HepG2 (cell line): ENCODE data around the gene SYT1. TPM values are rescaled to one million over a fixed set of nuclear protein-coding genes. Genes with fewer than 3 reads are reported as not detected.

ENCODE experiments used
- ATAC-seq: fragments of 200-7000 bp; cut with Tn5 transposase; 3 replicates; pipeline ENCODE4 v1.9.1; 2020; ENCODE audit warnings: mild to moderate bottlenecking, moderate library complexity
- BruUV-seq: library from RNA; stranded (reverse); fragments of 400-500 nt; replicated peaks from 2 replicates; lab custom pipeline; 2021; lab: Mats Ljungman, UMichigan
- CTCF ChIA-PET: fragments of 300-600 bp; formaldehyde crosslinking; extraction: SDS; loops from one replicate; lab custom pipeline; 2021; ENCODE audit warnings: low total read pairs, inconsistent platforms, low intra/inter-chr PET ratio; lab: Yijun Ruan, JAX
- POLR2A ChIA-PET: fragments of 350-600 bp; sonication (Branson Sonifier 250); formaldehyde crosslinking; loops from one replicate; lab custom pipeline; 2020; ENCODE audit warnings: antibody characterized with exemption, inconsistent platforms; lab: Yijun Ruan, JAX
- DNase-seq: peaks from one replicate; pipeline ENCODE4 v3.0.0-alpha.2; 2015; ENCODE audit warnings: low spot score
- FAIRE-seq: peaks from 3 replicates; lab custom pipeline; 2011; peaks lifted over from hg19 to GRCh38; lab: Jason Lieb, UNC
- H2AFZ ChIP-seq: one replicate; pipeline ENCODE4 v1.6.1; 2011; ENCODE audit warnings: low read length, inconsistent platforms
- H3K27ac ChIP-seq: fragments of 300-600 bp; 3 replicates; pipeline ENCODE4 v1.8.0; 2011; ENCODE audit warnings: mixed run types, mild to moderate bottlenecking, mixed read lengths, low read length, inconsistent platforms; ENCODE audit not compliant: insufficient read depth; ENCODE audit errors: extremely low read length
- H3K27me3 ChIP-seq, 2 experiments: fragments of 200-600 bp in 1 of 2; 2 replicates in 1 of 2; 3 replicates in 1 of 2; pipeline versions ENCODE4 v1.6.0 to v1.8.0; 2011; ENCODE audit warnings: low read length in 2 of 2, mild to moderate bottlenecking in 2 of 2, moderate library complexity in 2 of 2, inconsistent platforms in 1 of 2; ENCODE audit not compliant: insufficient read depth in 2 of 2, control insufficient read depth in 1 of 2
- H3K36me3 ChIP-seq, 2 experiments: fragments of 200-600 bp in 1 of 2; replicated peaks in 1 of 2; 2 replicates in 1 of 2; 3 replicates in 1 of 2; pipeline versions ENCODE4 v1.5.1 to v1.8.0; 2011; ENCODE audit warnings: low read length in 2 of 2, inconsistent platforms in 1 of 2; ENCODE audit not compliant: insufficient read depth in 2 of 2, control insufficient read depth in 1 of 2
- H3K4me1 ChIP-seq: 2 replicates; pipeline ENCODE4 v1.5.1; 2012; ENCODE audit warnings: low read length, inconsistent platforms; ENCODE audit not compliant: insufficient read depth
- H3K4me2 ChIP-seq: 2 replicates; pipeline ENCODE4 v1.6.0; 2011; ENCODE audit warnings: low read depth, low read length, inconsistent platforms
- H3K4me3 ChIP-seq, 3 experiments: fragments of 200-600 bp in 1 of 3; sonication (generic), shearing (Covaris generic) in 1 of 3; replicated peaks in 1 of 3; 2 replicates each; pipeline ENCODE4 v1.5.1; 2011 to 2016; ENCODE audit warnings: low read length in 3 of 3, inconsistent platforms in 2 of 3, low read depth in 2 of 3, mild to moderate bottlenecking in 2 of 3, control low read depth in 1 of 3, mixed read lengths in 1 of 3; ENCODE audit not compliant: insufficient read depth in 1 of 3
- H3K79me2 ChIP-seq: one replicate; pipeline ENCODE4 v1.6.1; 2011; ENCODE audit warnings: low read length, inconsistent platforms; ENCODE audit not compliant: insufficient read depth
- H3K9ac ChIP-seq: 2 replicates; pipeline ENCODE4 v1.6.0; 2011; ENCODE audit warnings: mild to moderate bottlenecking, low read depth, low read length, inconsistent platforms; ENCODE audit not compliant: insufficient read depth
- H3K9me3 ChIP-seq: 2 replicates; pipeline ENCODE4 v1.5.1; 2012; ENCODE audit warnings: mild to moderate bottlenecking, low read length
- H4K20me1 ChIP-seq: 2 replicates; pipeline ENCODE4 v1.6.0; 2011; ENCODE audit warnings: inconsistent platforms, mild to moderate bottlenecking, low read length, moderate library complexity; ENCODE audit not compliant: insufficient read depth
- ATRX ChIP-seq: sonication (generic); formaldehyde crosslinking; IDR thresholded peaks from 2 replicates; pipeline ENCODE4 v1.4.0; 2020; ENCODE audit warnings: missing genetic modification reagents, borderline replicate concordance
- BRF2 ChIP-seq: sonication (generic); formaldehyde crosslinking; IDR thresholded peaks from 2 replicates; pipeline ENCODE4 v1.8.1; 2022; ENCODE audit warnings: mild to moderate bottlenecking, missing genetic modification reagents
- E2F2 ChIP-seq: sonication (generic); formaldehyde crosslinking; IDR thresholded peaks from 2 replicates; pipeline ENCODE4 v1.4.0; 2020; ENCODE audit warnings: missing genetic modification reagents, borderline replicate concordance
- FOXK2 ChIP-seq: fragments of 450-650 bp; IDR thresholded peaks from 2 replicates; pipeline ENCODE4 v1.6.1; 2016
- KMT2B ChIP-seq: IDR thresholded peaks from 2 replicates; pipeline ENCODE4 v1.6.1; 2016; ENCODE audit warnings: missing genetic modification reagents, missing compliant biosample characterization
- MED8 ChIP-seq: sonication (generic); formaldehyde crosslinking; IDR thresholded peaks from 2 replicates; pipeline ENCODE4 v1.8.1; 2023; ENCODE audit warnings: mild to moderate bottlenecking, missing genetic modification reagents; ENCODE audit not compliant: insufficient replicate concordance
- SRSF9 ChIP-seq: fragments of 200-400 bp; formaldehyde crosslinking; IDR thresholded peaks from 2 replicates; pipeline ENCODE4 v1.6.1; 2018; ENCODE audit warnings: borderline replicate concordance, mild to moderate bottlenecking, low read depth, low read length; ENCODE audit not compliant: insufficient read depth, poor library complexity, severe bottlenecking
- TEF ChIP-seq: sonication (generic); formaldehyde crosslinking; IDR thresholded peaks from 2 replicates; pipeline ENCODE4 v1.5.0; 2020; ENCODE audit warnings: missing genetic modification reagents
- TFAP4 ChIP-seq: sonication (generic); IDR thresholded peaks from 2 replicates; pipeline ENCODE4 v1.6.1; 2016; ENCODE audit warnings: low read depth, borderline replicate concordance
- ZFP91 ChIP-seq: sonication (generic); formaldehyde crosslinking; IDR thresholded peaks from 2 replicates; pipeline ENCODE4 v1.9.0; 2022; ENCODE audit warnings: missing genetic modification reagents, mild to moderate bottlenecking, borderline replicate concordance
- ZHX1 ChIP-seq: sonication (generic); formaldehyde crosslinking; IDR thresholded peaks from 2 replicates; pipeline ENCODE4 v1.8.1; 2022; ENCODE audit warnings: low read depth, mild to moderate bottlenecking, missing genetic modification reagents
- ZNF17 ChIP-seq: sonication (generic); formaldehyde crosslinking; IDR thresholded peaks from 2 replicates; pipeline ENCODE4 v1.5.0; 2020; ENCODE audit warnings: mild to moderate bottlenecking, missing genetic modification reagents
- ZNF740 ChIP-seq: sonication (generic); formaldehyde crosslinking; IDR thresholded peaks from 2 replicates; pipeline ENCODE4 v1.4.0; 2020; ENCODE audit warnings: missing genetic modification reagents
- ZNF850 ChIP-seq: sonication (generic); formaldehyde crosslinking; conservative IDR thresholded peaks from 2 replicates; pipeline ENCODE4 v1.9.0; 2021; ENCODE audit warnings: mild to moderate bottlenecking, missing genetic modification reagents
- whole genome bisulfite sequencing: methylation state at CpG from one replicate; pipeline ENCODE4 v1.1.6; 2017; ENCODE audit warnings: low lambda C conversion rate; 5-methylcytosine and 5-hydroxymethylcytosine counted together
- in situ Hi-C: cut with HindIII; loops from 2 replicates; pipeline ENCODE4 v1.10.0; 2017; ENCODE audit warnings: low pct_unique_long_range_greater_than_20kb; ENCODE audit not compliant: extremely low pct_ligation_motif_present
- intact Hi-C: fragments of 100-400 bp; cut with micrococcal nuclease; formaldehyde crosslinking; loops from one replicate; pipeline ENCODE4 v1.10.0; 2022; ENCODE audit not compliant: unreplicated experiment
- polyA plus RNA-seq, 8 experiments: library from polyadenylated mRNA; depleted of rRNA in 3 of 8; stranded (reverse) in 7 of 8; unstranded in 1 of 8; fragments of >200 nt; fragmentation: Illumina TruSeq in 4 of 8; extraction: Trizol in 4 of 8; gene quantifications; 2 replicates each; pipeline versions ENCODE4 v1.2.1 to v1.2.3, GENCODE V29; 2011 to 2016; ENCODE audit warnings: low read depth in 4 of 8, missing spikeins in 1 of 8, mixed read lengths in 1 of 8; ENCODE audit not compliant: insufficient read depth in 1 of 8
- total RNA-seq, 5 experiments: library from RNA; depleted of rRNA; stranded (reverse); fragments of >200 nt; fragmentation: Illumina TruSeq; extraction: Trizol; gene quantifications; 2 replicates each; pipeline ENCODE4 v1.2.3, GENCODE V29; 2016; ENCODE audit warnings: low read depth in 1 of 5

SYT1 gene
- total and polyA plus RNA-seq, 2 of the 13 experiments (the other 11 are each of a cell fraction or from before 2014, with no cell fraction given): not detected

- no peak for TF ChIP-seq ZFP91
- TF ChIP-seq ZNF17 (CRISPR knock-in tag): no peak
- no peak for TF ChIP-seq FOXK2
- no peak for TF ChIP-seq MED8 (CRISPR knock-in tag)
- no peak for TF ChIP-seq BRF2
- no peak for TF ChIP-seq ZNF740 (CRISPR knock-in tag)
Observed at GRCh38 chr12:79357048-79357447, 492.5 kb downstream of the SYT1 start (continued).

GRCh38 chr12:79358716-79359300 is 494.2 kb downstream of the SYT1 start:
- intact Hi-C loops: no loop called here
- ATAC-seq (no peak), FAIRE-seq (no peak), DNase-seq (no peak)
- H3K4me1 ChIP-seq: no peaks in the 10 kb centered on the region
- POLR2A ChIA-PET: interaction anchor here (0.6 kb wide), 1 partner anchor 303 kb away, joined by 3 read pairs; no protein-coding TSS in a partner anchor
- in situ Hi-C loops: no loop called here
- no peak overlapping the region for H3K4me2 ChIP-seq
- CTCF ChIA-PET: no interaction called here
- no peak overlapping the region for H3K4me3 ChIP-seq
- H3K27ac ChIP-seq: no peak overlapping the region
- H3K36me3 ChIP-seq: no peaks in the 10 kb centered on the region
- no peaks in the 10 kb centered on the region for H3K27me3 ChIP-seq
- 15% methylated on average over 3 of the region's 5 CpGs for WGBS
- no peak overlapping the region for H2AFZ ChIP-seq
- no peaks in the 10 kb centered on the region for H3K9me3 ChIP-seq
- H4K20me1 ChIP-seq: no peaks in the 10 kb centered on the region
- no peaks in the 10 kb centered on the region for H3K79me2 ChIP-seq
- no peak overlapping the region for H3K9ac ChIP-seq
- BruUV-seq: no TSS peak
- TF ChIP-seq ATRX (CRISPR knock-in tag): no peak
- TF ChIP-seq ZHX1 (CRISPR knock-in tag): no peak
- TF ChIP-seq SRSF9: no peak
- no peak for TF ChIP-seq ZNF850 (CRISPR knock-in tag)
- TF ChIP-seq KMT2B (CRISPR knock-in tag): no peak
- TF ChIP-seq TEF (CRISPR knock-in tag): no peak
- no peak for TF ChIP-seq E2F2 (CRISPR knock-in tag)
- TF ChIP-seq TFAP4: no peak
